Activated naive CD8-positive, alpha-beta T cell treated with anti-CD3 and anti-CD28 coated beads, Interleukin-2, amount 10 ng/mL, durations not matched to agents 7 days and 5 days (primary cell): ENCODE results near the gene THPO. TPM values are rescaled to one million over a fixed set of nuclear protein-coding genes. Genes with fewer than 3 reads are reported as not detected.

Experiments used
- ATAC-seq: fragments of 150-1000 bp; cut with Tn5 transposase; one replicate; pipeline ENCODE4 v1.10.0; 2021; ENCODE audit warnings: low read depth, moderate library complexity
- POLR2A ChIA-PET: fragments of 350-600 bp; sonication (Branson Sonifier 250); formaldehyde crosslinking; loops from one replicate; lab custom pipeline; 2021; ENCODE audit warnings: antibody characterized with exemption; lab: Charles Lee
- DNase-seq: peaks from one replicate; pipeline ENCODE4 v3.0.0; 2021
- H3K27ac Mint-ChIP-seq: one replicate; pipeline ENCODE4 v1.8.0; 2022; ENCODE audit warnings: mild to moderate bottlenecking, mixed read lengths
- H3K27me3 Mint-ChIP-seq: one replicate; pipeline ENCODE4 v1.8.0; 2022; ENCODE audit warnings: mild to moderate bottlenecking, moderate library complexity, mixed read lengths
- H3K36me3 Mint-ChIP-seq: one replicate; pipeline ENCODE4 v1.8.0; 2021; ENCODE audit warnings: mild to moderate bottlenecking, mixed read lengths
- H3K4me1 Mint-ChIP-seq: one replicate; pipeline ENCODE4 v1.8.0; 2021; ENCODE audit warnings: mixed read lengths
- H3K4me3 Mint-ChIP-seq: one replicate; pipeline ENCODE4 v1.8.0; 2022; ENCODE audit warnings: mild to moderate bottlenecking, moderate library complexity, mixed read lengths
- H3K9me3 Mint-ChIP-seq: one replicate; pipeline ENCODE4 v1.8.0; 2021; ENCODE audit warnings: mixed read lengths
- total RNA-seq, 2 experiments: library from RNA; stranded (reverse); gene quantifications; one replicate each; pipeline ENCODE4 v1.2.3, GENCODE V29; 2021

THPO gene
- total RNA-seq, 2 experiments from 2014 or later: not detected

DNA sequence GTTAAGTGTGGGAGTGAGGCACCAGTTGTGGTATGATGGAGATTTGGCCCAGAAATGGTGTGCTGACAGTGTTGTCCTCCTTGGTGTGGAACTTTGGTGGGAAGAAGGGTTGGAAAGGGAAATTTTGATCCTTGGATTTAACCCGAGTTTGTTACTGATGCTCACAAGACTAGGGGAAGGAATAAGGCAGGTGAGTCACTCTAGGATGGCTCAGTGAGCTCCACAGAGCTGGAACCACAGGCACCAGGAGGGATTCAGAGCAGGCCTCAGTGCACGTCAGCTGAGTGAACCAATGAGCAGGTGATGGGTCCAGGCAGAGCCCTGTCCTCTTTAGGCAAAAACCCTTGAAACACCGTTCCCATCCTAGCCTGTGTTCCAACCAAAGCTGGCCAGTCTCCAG lies 13.3 kb upstream of the THPO start:
- ATAC-seq (no peak), DNase-seq (no peak)
- H3K4me3 Mint-ChIP-seq: no peak overlapping the region
- no peak overlapping the region for H3K27ac Mint-ChIP-seq
- H3K4me1 Mint-ChIP-seq: no peaks in the 10 kb centered on the region
- H3K36me3 Mint-ChIP-seq: no peaks in the 10 kb centered on the region
- H3K27me3 Mint-ChIP-seq: peaks cover 14% of the 10 kb centered on the region
- POLR2A ChIA-PET: no interaction called here
- no peaks in the 10 kb centered on the region for H3K9me3 Mint-ChIP-seq

DNA sequence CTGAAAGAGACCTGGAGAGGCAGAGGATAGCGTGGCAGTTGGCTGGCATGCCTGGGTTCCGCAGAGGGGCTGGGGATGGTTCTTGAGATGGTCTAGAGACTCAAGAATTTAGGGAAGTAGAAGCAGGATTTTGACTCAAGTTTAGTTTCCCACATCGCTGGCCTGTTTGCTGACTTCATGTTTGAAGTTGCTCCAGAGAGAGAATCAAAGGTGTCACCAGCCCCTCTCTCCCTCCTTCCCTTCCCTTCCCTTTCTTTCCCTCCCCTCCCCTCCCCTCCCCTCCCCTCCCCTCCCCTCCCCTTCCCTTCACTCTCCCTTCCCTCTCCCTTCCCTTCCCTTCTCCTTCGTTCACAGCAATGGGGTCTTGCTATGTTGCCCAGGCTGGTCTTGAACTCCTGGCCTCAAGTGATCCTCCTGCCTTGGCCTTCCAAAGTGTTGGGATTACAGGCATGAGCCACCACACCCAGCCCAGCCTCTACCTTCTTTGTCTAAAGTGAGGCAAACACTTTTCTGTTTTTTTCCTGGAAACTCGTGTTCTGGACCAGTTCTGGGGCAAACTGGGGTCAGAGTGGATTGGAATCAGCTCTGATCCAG lies 12.0 kb upstream of the THPO start:
- POLR2A ChIA-PET: no interaction called here
- DNase-seq (no peak), ATAC-seq (no peak)
- H3K36me3 Mint-ChIP-seq: no peaks in the 10 kb centered on the region
- H3K27me3 Mint-ChIP-seq: peaks cover 21% of the 10 kb centered on the region
- H3K9me3 Mint-ChIP-seq: no peaks in the 10 kb centered on the region
- H3K4me1 Mint-ChIP-seq: no peaks in the 10 kb centered on the region
- no peak overlapping the region for H3K27ac Mint-ChIP-seq
- no peak overlapping the region for H3K4me3 Mint-ChIP-seq

DNA sequence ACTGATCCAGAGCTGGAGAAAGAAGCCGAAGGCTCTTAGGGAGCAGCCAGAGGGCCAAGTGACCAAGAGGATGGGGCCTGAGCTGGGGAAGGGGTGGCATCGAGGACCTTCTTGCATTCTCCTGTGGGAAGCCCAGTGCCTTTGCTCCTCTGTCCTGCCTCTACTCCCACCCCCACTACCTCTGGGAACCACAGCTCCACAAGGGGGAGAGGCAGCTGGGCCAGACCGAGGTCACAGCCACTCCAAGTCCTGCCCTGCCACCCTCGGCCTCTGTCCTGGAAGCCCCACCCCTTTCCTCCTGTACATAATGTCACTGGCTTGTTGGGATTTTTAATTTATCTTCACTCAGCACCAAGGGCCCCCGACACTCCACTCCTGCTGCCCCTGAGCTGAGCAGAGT lies 11.4 kb upstream of the THPO start:
- H3K27me3 Mint-ChIP-seq: peaks cover 21% of the 10 kb centered on the region
- POLR2A ChIA-PET: no interaction called here
- ATAC-seq (no peak), DNase-seq (no peak)
- H3K9me3 Mint-ChIP-seq: no peaks in the 10 kb centered on the region
- H3K27ac Mint-ChIP-seq: no peak overlapping the region
- no peaks in the 10 kb centered on the region for H3K36me3 Mint-ChIP-seq
- no peaks in the 10 kb centered on the region for H3K4me1 Mint-ChIP-seq
- H3K4me3 Mint-ChIP-seq: no peak overlapping the region

GRCh38 chr3:184388936-184389230 lies 10.9 kb upstream of the THPO start:
- POLR2A ChIA-PET: no interaction called here
- Mint-ChIP-seq H3K27ac (no peak overlapping the region), H3K27me3 (peaks cover 21% of the 10 kb centered on the region), H3K4me3 (no peak overlapping the region), H3K36me3 (no peaks in the 10 kb centered on the region), H3K4me1 (no peaks in the 10 kb centered on the region), H3K9me3 (no peaks in the 10 kb centered on the region)
- DNase-seq (no peak), ATAC-seq (no peak)

- Mint-ChIP-seq H3K4me1 (no peaks in the 10 kb centered on the region), H3K4me3 (no peak overlapping the region), H3K27ac (no peak overlapping the region), H3K36me3 (no peaks in the 10 kb centered on the region), H3K27me3 (peaks cover 21% of the 10 kb centered on the region), H3K9me3 (no peaks in the 10 kb centered on the region)
- POLR2A ChIA-PET: no interaction called here
- ATAC-seq (no peak), DNase-seq (no peak)
Observed at GRCh38 chr3:184388164-184388935, 10.3 kb upstream of the THPO start.

DNA sequence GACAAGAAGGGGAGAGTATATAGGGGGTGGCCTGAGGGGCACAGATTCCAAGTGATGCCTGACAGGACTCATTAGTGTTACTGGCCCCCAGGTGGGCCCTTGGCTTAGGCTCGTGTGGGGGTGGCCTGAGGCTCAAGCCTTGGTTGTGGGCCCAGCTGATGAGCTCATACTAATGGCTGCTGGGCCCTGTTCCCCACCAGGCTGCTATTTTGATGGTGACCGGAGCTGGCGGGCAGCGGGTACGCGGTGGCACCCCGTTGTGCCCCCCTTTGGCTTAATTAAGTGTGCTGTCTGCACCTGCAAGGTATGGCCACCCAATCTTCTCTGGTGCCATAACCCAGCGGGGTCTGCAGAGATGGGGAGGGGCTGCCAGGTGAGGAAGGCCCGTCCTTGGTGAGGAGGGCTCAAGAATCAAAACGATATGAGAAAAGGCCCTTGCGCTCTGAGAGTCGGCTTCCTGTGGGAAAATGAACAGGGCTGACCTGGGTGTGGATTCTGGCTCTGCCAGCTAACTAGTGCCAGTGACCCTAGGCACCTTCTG lies 9.2 kb upstream of the THPO start:
- Mint-ChIP-seq H3K36me3 (no peaks in the 10 kb centered on the region), H3K4me1 (no peaks in the 10 kb centered on the region), H3K27me3 (peaks cover 26% of the 10 kb centered on the region), H3K27ac (no peak overlapping the region), H3K9me3 (no peaks in the 10 kb centered on the region), H3K4me3 (no peak overlapping the region)
- no peak for ATAC-seq
- POLR2A ChIA-PET: no interaction called here
- DNase-seq: no peak

GRCh38 chr3:184386047-184386806 lies 8.2 kb upstream of the THPO start:
- Mint-ChIP-seq H3K27me3 (peaks cover 29% of the 10 kb centered on the region), H3K27ac (no peak overlapping the region), H3K4me1 (no peaks in the 10 kb centered on the region), H3K9me3 (no peaks in the 10 kb centered on the region), H3K36me3 (no peaks in the 10 kb centered on the region), H3K4me3 (no peak overlapping the region)
- POLR2A ChIA-PET: no interaction called here
- ATAC-seq (no peak), DNase-seq (no peak)

GRCh38 chr3:184384856-184385422 lies 6.9 kb upstream of the THPO start:
- H3K27ac Mint-ChIP-seq: no peak overlapping the region
- H3K4me3 Mint-ChIP-seq: no peak overlapping the region
- no peaks in the 10 kb centered on the region for H3K9me3 Mint-ChIP-seq
- H3K4me1 Mint-ChIP-seq: no peaks in the 10 kb centered on the region
- POLR2A ChIA-PET: no interaction called here
- ATAC-seq: no peak
- peaks cover 30% of the 10 kb centered on the region for H3K27me3 Mint-ChIP-seq
- H3K36me3 Mint-ChIP-seq: no peaks in the 10 kb centered on the region
- DNase-seq: no peak

DNA sequence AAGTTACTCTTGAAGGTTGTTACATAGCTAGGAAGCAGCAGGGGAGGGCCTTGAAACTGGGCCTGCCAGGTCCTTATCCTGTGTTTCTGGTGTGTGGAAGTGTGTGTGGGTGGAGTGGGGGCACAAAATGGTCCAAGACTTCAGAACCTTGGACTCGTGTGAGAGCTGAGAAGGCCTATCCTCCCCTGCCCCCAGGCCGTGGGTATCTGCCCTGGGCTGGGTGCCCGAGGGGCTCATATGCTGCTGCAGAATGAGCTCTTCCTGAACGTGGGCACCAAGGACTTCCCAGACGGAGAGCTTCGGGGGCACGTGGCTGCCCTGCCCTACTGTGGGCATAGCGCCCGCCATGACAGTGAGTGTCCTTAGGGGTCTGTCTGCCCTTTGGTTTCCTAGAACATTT lies 6.3 kb upstream of the THPO start:
- DNase-seq (no peak), ATAC-seq (no peak)
- H3K27me3 Mint-ChIP-seq: peaks cover 33% of the 10 kb centered on the region
- no peaks in the 10 kb centered on the region for H3K36me3 Mint-ChIP-seq
- peaks cover under 1% of the 10 kb centered on the region for H3K4me1 Mint-ChIP-seq
- POLR2A ChIA-PET: interaction anchor here (0.6 kb wide), 1 partner anchor 99 kb away, joined by 4 read pairs; no protein-coding TSS in a partner anchor
- H3K4me3 Mint-ChIP-seq: no peak overlapping the region
- H3K9me3 Mint-ChIP-seq: no peaks in the 10 kb centered on the region
- H3K27ac Mint-ChIP-seq: no peak overlapping the region

GRCh38 chr3:184383033-184383740 lies 5.2 kb upstream of the THPO start:
- POLR2A ChIA-PET: no interaction called here

DNA sequence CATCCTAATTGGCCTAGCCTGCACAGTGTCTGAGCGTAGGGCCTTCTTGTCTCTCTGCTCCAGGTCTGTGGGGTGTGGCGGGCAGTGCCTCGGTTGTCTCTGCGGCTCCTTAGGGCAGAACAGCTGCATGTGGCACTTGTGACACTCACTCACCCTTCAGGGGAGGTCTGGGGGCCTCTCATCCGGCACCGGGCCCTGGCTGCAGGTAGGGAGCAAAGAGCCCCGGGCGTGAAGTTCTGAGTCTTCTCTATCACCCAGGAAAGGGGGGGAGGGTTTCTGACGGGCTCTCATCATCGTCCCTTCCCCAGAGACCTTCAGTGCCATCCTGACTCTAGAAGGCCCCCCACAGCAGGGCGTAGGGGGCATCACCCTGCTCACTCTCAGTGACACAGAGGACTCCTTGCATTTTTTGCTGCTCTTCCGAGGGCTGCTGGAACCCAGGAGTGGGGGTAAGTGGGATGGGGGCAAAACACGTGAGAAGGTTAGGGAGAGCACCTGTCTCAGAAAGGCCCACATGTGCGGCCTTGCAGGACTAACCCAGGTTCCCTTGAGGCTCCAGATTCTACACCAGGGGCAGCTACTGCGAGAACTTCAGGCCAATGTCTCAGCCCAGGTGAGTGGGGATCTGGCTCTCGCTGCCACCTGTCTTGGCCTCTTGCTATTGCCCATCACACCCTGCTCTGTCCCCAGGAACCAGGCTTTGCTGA lies 4.5 kb upstream of the THPO start:
- Mint-ChIP-seq H3K27ac (no peak overlapping the region), H3K4me3 (no peak overlapping the region), H3K27me3 (peaks cover 50% of the 10 kb centered on the region), H3K9me3 (no peaks in the 10 kb centered on the region), H3K4me1 (peaks cover 2% of the 10 kb centered on the region), H3K36me3 (no peaks in the 10 kb centered on the region)
- ATAC-seq (no peak), DNase-seq (no peak)
- POLR2A ChIA-PET: no interaction called here

More at GRCh38 chr3:184383033-184383740, 5.2 kb upstream of the THPO start:
- no peak overlapping the region for H3K4me3 Mint-ChIP-seq
- H3K36me3 Mint-ChIP-seq: no peaks in the 10 kb centered on the region
- no peak overlapping the region for H3K27ac Mint-ChIP-seq
- DNase-seq (no peak), ATAC-seq (no peak)
- no peaks in the 10 kb centered on the region for H3K9me3 Mint-ChIP-seq
- H3K4me1 Mint-ChIP-seq: peaks cover 2% of the 10 kb centered on the region
- peaks cover 43% of the 10 kb centered on the region for H3K27me3 Mint-ChIP-seq

DNA sequence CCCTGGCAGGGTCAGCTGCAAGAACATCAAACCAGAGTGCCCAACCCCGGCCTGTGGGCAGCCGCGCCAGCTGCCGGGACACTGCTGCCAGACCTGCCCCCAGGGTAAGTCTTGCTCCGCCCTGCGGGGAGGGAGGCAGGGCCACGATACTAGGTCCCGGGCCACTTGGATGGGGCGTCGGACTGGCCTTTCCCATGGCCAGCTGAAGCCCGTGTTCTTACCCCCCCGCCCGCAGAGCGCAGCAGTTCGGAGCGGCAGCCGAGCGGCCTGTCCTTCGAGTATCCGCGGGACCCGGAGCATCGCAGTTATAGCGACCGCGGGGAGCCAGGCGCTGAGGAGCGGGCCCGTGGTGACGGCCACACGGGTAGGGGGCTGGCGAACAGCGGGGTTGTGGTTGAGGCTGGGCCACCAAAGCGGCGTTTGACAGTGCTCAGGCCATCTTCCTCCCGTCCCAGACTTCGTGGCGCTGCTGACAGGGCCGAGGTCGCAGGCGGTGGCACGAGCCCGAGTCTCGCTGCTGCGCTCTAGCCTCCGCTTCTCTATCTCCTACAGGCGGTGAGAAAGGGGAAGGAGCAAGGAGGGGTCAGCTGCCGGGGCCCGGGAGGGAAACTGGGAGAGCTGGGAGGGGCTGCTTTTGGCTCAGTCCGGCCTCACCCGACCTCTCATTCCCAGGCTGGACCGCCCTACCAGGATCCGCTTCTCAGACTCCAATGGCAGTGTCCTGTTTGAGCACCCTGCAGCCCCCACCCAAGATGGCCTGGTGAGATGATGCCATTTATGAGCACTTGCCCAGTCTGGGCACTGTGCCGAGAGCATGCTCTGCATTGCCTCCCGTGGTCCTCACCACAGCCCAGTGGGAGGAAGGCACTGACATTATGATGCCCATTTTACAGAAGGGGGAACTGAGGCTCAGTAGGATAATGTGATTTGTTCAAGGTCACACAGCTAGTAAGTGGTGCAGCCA lies 3.5 kb upstream of the THPO start:
- Mint-ChIP-seq H3K4me3 (no peak overlapping the region), H3K27ac (no peak overlapping the region), H3K36me3 (no peaks in the 10 kb centered on the region), H3K27me3 (peaks cover 52% of the 10 kb centered on the region), H3K4me1 (peaks cover 4% of the 10 kb centered on the region), H3K9me3 (no peaks in the 10 kb centered on the region)
- DNase-seq (no peak), ATAC-seq (no peak)
- POLR2A ChIA-PET: no interaction called here
